HepG2 (cell line): Measurements from ENCODE around the gene CD34. TPM values are rescaled to one million over a fixed set of nuclear protein-coding genes. Genes with fewer than 3 reads are reported as not detected.

Experiments
- ATAC-seq: fragments of 200-7000 bp; cut with Tn5 transposase; 3 replicates; pipeline ENCODE4 v1.9.1; 2020; ENCODE audit warnings: mild to moderate bottlenecking, moderate library complexity
- BruUV-seq: library from RNA; stranded (reverse); fragments of 400-500 nt; replicated peaks from 2 replicates; lab custom pipeline; 2021; lab: Mats Ljungman, UMichigan
- CTCF ChIA-PET: fragments of 300-600 bp; formaldehyde crosslinking; extraction: SDS; loops from one replicate; lab custom pipeline; 2021; ENCODE audit warnings: low total read pairs, inconsistent platforms, low intra/inter-chr PET ratio; lab: Yijun Ruan, JAX
- POLR2A ChIA-PET: fragments of 350-600 bp; sonication (Branson Sonifier 250); formaldehyde crosslinking; loops from one replicate; lab custom pipeline; 2020; ENCODE audit warnings: antibody characterized with exemption, inconsistent platforms; lab: Yijun Ruan, JAX
- DNase-seq: peaks from one replicate; pipeline ENCODE4 v3.0.0-alpha.2; 2015; ENCODE audit warnings: low spot score
- FAIRE-seq: peaks from 3 replicates; lab custom pipeline; 2011; peaks lifted over from hg19 to GRCh38; lab: Jason Lieb, UNC
- H2AFZ ChIP-seq: one replicate; pipeline ENCODE4 v1.6.1; 2011; ENCODE audit warnings: low read length, inconsistent platforms
- H3K27ac ChIP-seq: fragments of 300-600 bp; 3 replicates; pipeline ENCODE4 v1.8.0; 2011; ENCODE audit warnings: mixed run types, mild to moderate bottlenecking, mixed read lengths, low read length, inconsistent platforms; ENCODE audit not compliant: insufficient read depth; ENCODE audit errors: extremely low read length
- H3K27me3 ChIP-seq, 2 experiments: fragments of 200-600 bp in 1 of 2; 2 replicates in 1 of 2; 3 replicates in 1 of 2; pipeline versions ENCODE4 v1.6.0 to v1.8.0; 2011; ENCODE audit warnings: low read length in 2 of 2, mild to moderate bottlenecking in 2 of 2, moderate library complexity in 2 of 2, inconsistent platforms in 1 of 2; ENCODE audit not compliant: insufficient read depth in 2 of 2, control insufficient read depth in 1 of 2
- H3K36me3 ChIP-seq, 2 experiments: fragments of 200-600 bp in 1 of 2; replicated peaks in 1 of 2; 2 replicates in 1 of 2; 3 replicates in 1 of 2; pipeline versions ENCODE4 v1.5.1 to v1.8.0; 2011; ENCODE audit warnings: low read length in 2 of 2, inconsistent platforms in 1 of 2; ENCODE audit not compliant: insufficient read depth in 2 of 2, control insufficient read depth in 1 of 2
- H3K4me1 ChIP-seq: 2 replicates; pipeline ENCODE4 v1.5.1; 2012; ENCODE audit warnings: low read length, inconsistent platforms; ENCODE audit not compliant: insufficient read depth
- H3K4me2 ChIP-seq: 2 replicates; pipeline ENCODE4 v1.6.0; 2011; ENCODE audit warnings: low read depth, low read length, inconsistent platforms
- H3K4me3 ChIP-seq, 3 experiments: fragments of 200-600 bp in 1 of 3; sonication (generic), shearing (Covaris generic) in 1 of 3; replicated peaks in 1 of 3; 2 replicates each; pipeline ENCODE4 v1.5.1; 2011 to 2016; ENCODE audit warnings: low read length in 3 of 3, inconsistent platforms in 2 of 3, low read depth in 2 of 3, mild to moderate bottlenecking in 2 of 3, control low read depth in 1 of 3, mixed read lengths in 1 of 3; ENCODE audit not compliant: insufficient read depth in 1 of 3
- H3K79me2 ChIP-seq: one replicate; pipeline ENCODE4 v1.6.1; 2011; ENCODE audit warnings: low read length, inconsistent platforms; ENCODE audit not compliant: insufficient read depth
- H3K9ac ChIP-seq: 2 replicates; pipeline ENCODE4 v1.6.0; 2011; ENCODE audit warnings: mild to moderate bottlenecking, low read depth, low read length, inconsistent platforms; ENCODE audit not compliant: insufficient read depth
- H3K9me3 ChIP-seq: 2 replicates; pipeline ENCODE4 v1.5.1; 2012; ENCODE audit warnings: mild to moderate bottlenecking, low read length
- H4K20me1 ChIP-seq: 2 replicates; pipeline ENCODE4 v1.6.0; 2011; ENCODE audit warnings: inconsistent platforms, mild to moderate bottlenecking, low read length, moderate library complexity; ENCODE audit not compliant: insufficient read depth
- JUN ChIP-seq: sonication (generic); formaldehyde crosslinking; IDR thresholded peaks from 2 replicates; pipeline ENCODE4 v1.4.0; 2020; ENCODE audit warnings: mild to moderate bottlenecking, missing genetic modification reagents
- PCBP2 ChIP-seq: fragments of 200-400 bp; formaldehyde crosslinking; optimal IDR thresholded peaks from 2 replicates; pipeline ENCODE3; 2018; ENCODE audit warnings: low read length, low read depth; ENCODE audit not compliant: poor library complexity, severe bottlenecking
- PLRG1 ChIP-seq: fragments of 450-650 bp; conservative IDR thresholded peaks from 2 replicates; pipeline ENCODE4 v1.6.1; 2016
- RARG ChIP-seq: sonication (generic); formaldehyde crosslinking; IDR thresholded peaks from 2 replicates; pipeline ENCODE4 v1.4.0; 2020; ENCODE audit warnings: low read depth, mild to moderate bottlenecking, missing genetic modification reagents
- ZNF124 ChIP-seq: sonication (generic); formaldehyde crosslinking; IDR thresholded peaks from 2 replicates; pipeline ENCODE4 v1.4.0; 2020; ENCODE audit warnings: missing genetic modification reagents
- ZNF143 ChIP-seq: sonication (generic); formaldehyde crosslinking; IDR thresholded peaks from 2 replicates; pipeline ENCODE4 v1.4.0; 2020; ENCODE audit warnings: missing genetic modification reagents
- ZNF274 ChIP-seq: sonication (generic); formaldehyde crosslinking; IDR thresholded peaks from 2 replicates; pipeline ENCODE4 v1.5.1; 2020; ENCODE audit warnings: mild to moderate bottlenecking, missing genetic modification reagents
- ZNF318 ChIP-seq: sonication (generic); formaldehyde crosslinking; IDR thresholded peaks from 2 replicates; pipeline ENCODE4 v1.4.0; 2020; ENCODE audit warnings: mild to moderate bottlenecking, missing genetic modification reagents
- ZNF609 ChIP-seq: sonication (generic); formaldehyde crosslinking; IDR thresholded peaks from 2 replicates; pipeline ENCODE4 v1.4.0; 2020; ENCODE audit warnings: mild to moderate bottlenecking, missing genetic modification reagents, borderline replicate concordance
- WGBS: methylation state at CpG from one replicate; pipeline ENCODE4 v1.1.6; 2017; ENCODE audit warnings: low lambda C conversion rate; 5-methylcytosine and 5-hydroxymethylcytosine counted together
- in situ Hi-C: cut with HindIII; loops from 2 replicates; pipeline ENCODE4 v1.10.0; 2017; ENCODE audit warnings: low pct_unique_long_range_greater_than_20kb; ENCODE audit not compliant: extremely low pct_ligation_motif_present
- intact Hi-C: fragments of 100-400 bp; cut with micrococcal nuclease; formaldehyde crosslinking; loops from one replicate; pipeline ENCODE4 v1.10.0; 2022; ENCODE audit not compliant: unreplicated experiment
- polyA plus RNA-seq, 8 experiments: library from polyadenylated mRNA; depleted of rRNA in 3 of 8; stranded (reverse) in 7 of 8; unstranded in 1 of 8; fragments of >200 nt; fragmentation: Illumina TruSeq in 4 of 8; extraction: Trizol in 4 of 8; gene quantifications; 2 replicates each; pipeline versions ENCODE4 v1.2.1 to v1.2.3, GENCODE V29; 2011 to 2016; ENCODE audit warnings: low read depth in 4 of 8, missing spikeins in 1 of 8, mixed read lengths in 1 of 8; ENCODE audit not compliant: insufficient read depth in 1 of 8
- total RNA-seq, 5 experiments: library from RNA; depleted of rRNA; stranded (reverse); fragments of >200 nt; fragmentation: Illumina TruSeq; extraction: Trizol; gene quantifications; 2 replicates each; pipeline ENCODE4 v1.2.3, GENCODE V29; 2016; ENCODE audit warnings: low read depth in 1 of 5

Gene CD34
- total and polyA plus RNA-seq, 2 of the 13 experiments (the other 11 are each of a cell fraction or from before 2014, with no cell fraction given): not detected

- no peak for TF ChIP-seq ZNF609 (CRISPR knock-in tag)
- no peak for TF ChIP-seq PLRG1
- no peak for TF ChIP-seq JUN (CRISPR knock-in tag)
These were observed 10.4 kb upstream of the CD34 start (continued) for GRCh38 chr1:207921321-207921720.

- Histone ChIP-seq H3K27ac (no peak overlapping the region), H3K4me2 (no peak overlapping the region), H3K9me3 (no peaks in the 10 kb centered on the region), H3K27me3 (peaks cover 1 to 26% of the 10 kb centered on the region in 2 experiments; a peak in 3 of 5 replicates), H3K4me3 (no peak overlapping the region), H3K79me2 (no peaks in the 10 kb centered on the region), H2AFZ (no peak overlapping the region), H3K9ac (no peak overlapping the region), H3K4me1 (no peaks in the 10 kb centered on the region), H3K36me3 (no peaks in the 10 kb centered on the region), H4K20me1 (no peaks in the 10 kb centered on the region)
- POLR2A ChIA-PET: no interaction called here
- CTCF ChIA-PET: no interaction called here
- intact Hi-C loops: no loop called here
- ATAC-seq (no peak), FAIRE-seq (no peak), DNase-seq (no peak)
- BruUV-seq: no TSS peak
- in situ Hi-C loops: no loop called here
- 25% methylated on average over 2 of the region's 2 CpGs for WGBS
- TF ChIP-seq PCBP2 (no peak), ZNF124 (CRISPR knock-in tag) (no peak), ZNF143 (CRISPR knock-in tag) (no peak), ZNF318 (CRISPR knock-in tag) (no peak), RARG (CRISPR knock-in tag) (no peak), ZNF274 (CRISPR knock-in tag) (no peak)
These were observed 9.6 kb upstream of the CD34 start for GRCh38 chr1:207920444-207921021.
